ENCODE data around the gene ADAMTSL1. TPM values are rescaled to one million over a fixed set of nuclear protein-coding genes. Genes with fewer than 3 reads are reported as not detected.
A peak's percentile ranks its signal among the peaks of the same experiment; 100 is the strongest.

The ADAMTSL1 gene
- total RNA-seq, 8 experiments from 2014 or later = 5.3 to 87.8 (median 11.5) TPM

DNA sequence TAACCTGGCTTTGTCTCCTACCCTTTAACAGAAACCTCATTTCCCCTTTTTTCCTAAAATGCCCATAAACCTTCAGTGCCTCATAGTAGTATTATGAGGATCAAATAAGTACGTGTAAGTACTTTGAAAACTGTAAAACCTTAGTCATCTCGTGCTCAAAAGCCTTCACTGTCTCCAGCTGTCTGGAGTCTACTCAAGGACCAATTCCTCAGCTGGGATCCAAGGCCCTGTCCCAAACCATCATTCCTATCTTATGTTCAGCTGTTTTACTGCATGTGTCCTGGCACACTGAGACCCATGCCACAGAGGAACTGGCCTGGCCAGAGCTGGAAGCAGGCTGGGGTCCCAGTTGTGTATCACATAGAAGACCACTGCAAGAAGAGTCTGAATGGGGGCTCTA is 15.9 kb downstream of the ADAMTSL1 start:
- in situ Hi-C loops (cut with MboI; ENCODE audit: low pct_unique_long_range_greater_than_20kb in 2 of 9, low sequenced_read_pairs in 9 of 9, unreplicated experiment in 9 of 9) = loop anchor here in 1 of 9 experiments (25.0 kb wide), 1 partner anchor 522 kb away; no protein-coding TSS in a partner anchor
- 0 to 100% (median 86%) methylated on average over 1 to 2 of the region's 2 CpGs; no CpG with 5 or more reads in 4 of the 10 experiments for WGBS, 10 experiments
- Histone ChIP-seq H3K27ac (peak overlapping the region in 1 of 2 donors; percentile 43), H3K4me3 (no peak overlapping the region), H3K4me1 (replicated peaks in 1 of 2) (peaks cover 32 to 53% of the 10 kb centered on the region in 2 donors)
- no peak for ATAC-seq (replicated peaks in 6 of 8)

DNA sequence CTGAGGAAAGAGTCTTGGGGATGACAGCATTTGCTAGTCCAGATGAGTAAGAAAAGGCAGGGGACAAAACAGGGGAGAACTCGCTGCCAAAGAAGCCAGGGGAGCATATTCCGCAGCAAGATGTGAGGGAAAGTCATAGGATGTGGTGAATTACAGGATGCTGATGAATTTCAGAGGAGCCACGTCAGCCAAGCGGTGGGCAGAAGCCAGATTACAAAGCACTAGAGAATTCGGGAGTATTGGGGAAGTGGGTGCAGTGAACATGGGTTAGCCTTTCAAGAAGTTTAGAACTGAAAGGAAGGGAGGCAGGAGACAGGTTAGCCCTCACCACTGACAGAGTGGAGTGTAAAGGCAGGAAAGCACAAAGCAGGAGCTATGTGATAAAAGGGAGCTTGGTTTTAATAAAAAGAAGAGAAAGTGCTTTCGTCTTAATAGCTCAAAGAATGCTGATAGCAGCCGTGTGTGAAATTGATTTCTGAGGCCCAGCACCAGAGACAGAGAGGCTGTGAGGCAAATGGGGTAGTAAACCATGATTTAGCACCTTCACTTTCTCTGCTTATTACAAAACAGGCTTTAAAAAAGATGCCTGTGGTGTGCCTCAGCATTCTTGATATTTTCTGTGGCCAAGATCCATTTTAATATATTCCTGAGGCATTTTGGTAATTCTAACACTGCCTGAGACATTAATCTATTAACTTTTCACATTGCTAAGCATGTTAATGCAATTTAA is 16.9 kb downstream of the ADAMTSL1 start:
- 0 to 93% (median 48%) methylated on average over 1 to 7 of the region's 7 CpGs; no CpG with 5 or more reads in 1 of the 10 experiments for WGBS, 10 experiments
- peak in 7 of 8 experiments; percentile 36 to 85 (median 71) for ATAC-seq (replicated peaks in 6 of 8)
- in situ Hi-C loops (cut with MboI; ENCODE audit: low pct_unique_long_range_greater_than_20kb in 2 of 9, low sequenced_read_pairs in 9 of 9, unreplicated experiment in 9 of 9) = loop anchor here in 1 of 9 experiments (25.0 kb wide), 1 partner anchor 521 kb away; no protein-coding TSS in a partner anchor
- Histone ChIP-seq H3K4me3 (no peak overlapping the region), H3K27ac (peak overlapping the region; percentile 12 to 43), H3K4me1 (replicated peaks in 1 of 2) (peaks cover 32 to 53% of the 10 kb centered on the region in 2 donors)

DNA sequence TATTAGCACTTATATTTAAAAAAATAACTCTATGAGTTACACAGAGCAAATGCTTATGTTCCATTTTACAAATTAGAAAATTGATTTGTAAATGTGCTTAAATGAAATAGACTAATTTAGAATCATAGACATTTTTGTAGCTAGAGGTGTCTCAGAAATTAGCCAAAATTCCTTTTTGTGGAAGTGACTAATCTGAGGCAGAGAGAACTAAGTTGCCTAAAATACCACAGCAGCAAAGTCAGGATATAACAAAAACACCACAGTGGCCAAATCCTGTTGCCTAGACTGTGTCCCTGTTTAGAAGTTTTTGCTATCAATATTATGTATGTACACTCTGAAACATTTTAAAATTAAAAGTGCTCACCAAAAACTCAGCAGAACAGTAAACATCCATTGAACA is 18.7 kb downstream of the ADAMTSL1 start:
- peaks cover 32 to 53% of the 10 kb centered on the region in 2 donors for H3K4me1 ChIP-seq (replicated peaks in 1 of 2)
- H3K4me3 ChIP-seq = no peak overlapping the region
- in situ Hi-C loops (cut with MboI; ENCODE audit: low pct_unique_long_range_greater_than_20kb in 2 of 9, low sequenced_read_pairs in 9 of 9, unreplicated experiment in 9 of 9) = loop anchor here in 1 of 9 experiments (25.0 kb wide), 1 partner anchor 520 kb away; no protein-coding TSS in a partner anchor
- no peak for ATAC-seq (replicated peaks in 6 of 8)
- H3K27ac ChIP-seq = no peak overlapping the region

DNA sequence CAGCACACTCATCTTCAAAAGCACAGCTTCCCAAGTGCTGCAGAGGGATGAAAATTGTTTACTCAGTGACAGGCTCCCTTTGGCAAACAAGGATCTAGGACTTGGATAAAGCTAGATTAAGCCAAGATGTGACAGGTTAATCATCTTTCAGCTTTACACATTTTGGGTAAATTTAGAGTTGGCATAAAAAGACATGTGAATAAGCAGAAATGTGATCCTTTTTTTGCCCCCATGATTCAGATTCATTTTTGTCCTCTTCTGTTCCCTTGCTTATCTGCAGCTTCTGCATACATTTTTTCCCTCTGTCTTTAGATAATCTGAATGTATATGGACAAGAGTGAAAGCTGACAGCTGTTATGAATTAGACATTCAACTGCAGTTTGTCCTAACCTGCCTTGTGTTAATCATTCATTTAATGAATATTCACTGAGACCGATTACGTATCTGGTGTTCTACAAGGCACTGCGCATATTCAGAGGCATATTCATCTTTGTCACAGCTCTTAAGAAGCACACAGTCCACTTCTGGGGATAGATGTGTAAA is 19.6 kb downstream of the ADAMTSL1 start:
- Histone ChIP-seq H3K4me1 (replicated peaks in 1 of 2) (peaks cover 32 to 49% of the 10 kb centered on the region in 2 donors), H3K4me3 (no peak overlapping the region), H3K27ac (no peak overlapping the region)
- peak; percentile 53 to 98 (median 80) for ATAC-seq (replicated peaks in 6 of 8)
- in situ Hi-C loops (cut with MboI; ENCODE audit: low pct_unique_long_range_greater_than_20kb in 2 of 9, low sequenced_read_pairs in 9 of 9, unreplicated experiment in 9 of 9) = loop anchor here in 1 of 9 experiments (25.0 kb wide), 1 partner anchor 519 kb away; no protein-coding TSS in a partner anchor
- 0 to 100% (median 20%) methylated on average over 1 to 3 of the region's 3 CpGs; no CpG with 5 or more reads in 3 of the 10 experiments for WGBS, 10 experiments

DNA sequence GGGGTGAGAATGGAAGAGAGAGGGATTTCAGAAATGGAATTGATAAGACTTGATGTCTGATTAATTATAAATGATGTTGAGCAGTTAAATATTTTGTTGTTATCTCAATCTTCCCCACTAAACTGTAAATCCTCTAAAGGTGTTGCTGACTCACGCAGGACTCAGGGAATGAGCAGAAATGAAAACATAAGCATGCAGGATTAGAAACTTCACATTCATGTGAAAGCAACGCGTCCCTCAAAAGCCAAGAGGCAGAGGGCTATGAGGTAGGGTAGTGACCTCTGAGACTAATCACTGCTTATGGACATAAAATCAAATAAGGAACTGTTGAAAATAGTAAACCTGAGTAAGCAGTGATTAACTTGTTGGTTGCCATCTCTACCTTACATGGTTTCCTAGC is 21.1 kb downstream of the ADAMTSL1 start:
- no peak for ATAC-seq (replicated peaks in 6 of 8)
- Histone ChIP-seq H3K27ac (no peak overlapping the region), H3K4me1 (replicated peaks in 1 of 2) (peaks cover 31 to 51% of the 10 kb centered on the region in 2 donors), H3K4me3 (no peak overlapping the region)
- WGBS, 10 experiments = 88 to 100% (median 100%) methylated on average over 3 of the region's 3 CpGs; no CpG with 5 or more reads in 4 of the 10 experiments
- in situ Hi-C loops (cut with MboI; ENCODE audit: low pct_unique_long_range_greater_than_20kb in 2 of 9, low sequenced_read_pairs in 9 of 9, unreplicated experiment in 9 of 9) = loop anchor here in 1 of 9 experiments (25.0 kb wide), 1 partner anchor 517 kb away; no protein-coding TSS in a partner anchor

DNA sequence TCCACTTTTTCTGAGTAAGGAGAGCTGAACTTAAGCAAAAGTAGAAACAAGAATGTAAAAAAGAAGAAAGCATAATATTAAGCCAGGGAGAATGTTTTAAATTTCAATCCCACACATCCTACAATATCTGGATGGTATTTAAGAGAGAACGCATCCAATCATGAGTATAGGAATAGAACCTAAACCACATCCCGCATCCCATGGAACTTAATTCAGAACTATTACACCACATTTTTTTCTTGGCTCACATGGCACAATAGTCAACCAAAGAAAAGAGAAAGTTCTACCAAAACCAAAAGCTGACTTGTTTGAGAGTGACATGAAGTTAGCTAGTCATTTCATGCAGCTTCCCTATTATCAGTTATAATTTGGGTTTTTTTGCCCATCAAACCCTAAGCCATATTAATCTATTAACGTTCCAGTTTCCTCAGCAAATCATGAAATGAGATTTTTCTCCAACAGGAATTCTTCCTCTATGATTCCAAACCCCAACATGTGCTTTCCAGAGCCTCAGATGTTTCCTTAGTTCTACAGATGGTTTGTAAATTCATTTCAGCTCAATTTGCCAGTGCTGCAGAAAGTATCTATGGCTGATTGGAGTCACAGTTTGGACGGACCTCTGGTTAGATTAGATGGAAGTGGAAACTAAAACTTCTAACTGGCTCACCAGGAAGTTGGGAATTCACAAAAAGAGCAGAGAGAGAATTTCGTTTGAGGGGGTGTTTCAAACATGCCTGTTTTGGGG is 22.5 kb downstream of the ADAMTSL1 start:
- Histone ChIP-seq H3K27ac (no peak overlapping the region), H3K4me1 (replicated peaks in 1 of 2) (peaks cover 17 to 47% of the 10 kb centered on the region in 2 donors), H3K4me3 (no peak overlapping the region)
- ATAC-seq (replicated peaks in 6 of 8) = no peak
- 56 to 100% (median 84%) methylated on average over 1 to 5 of the region's 5 CpGs for WGBS, 10 experiments
- in situ Hi-C loops (cut with MboI; ENCODE audit: low pct_unique_long_range_greater_than_20kb in 2 of 9, low sequenced_read_pairs in 9 of 9, unreplicated experiment in 9 of 9) = loop anchor here in 1 of 9 experiments (25.0 kb wide), 1 partner anchor 516 kb away; no protein-coding TSS in a partner anchor

DNA sequence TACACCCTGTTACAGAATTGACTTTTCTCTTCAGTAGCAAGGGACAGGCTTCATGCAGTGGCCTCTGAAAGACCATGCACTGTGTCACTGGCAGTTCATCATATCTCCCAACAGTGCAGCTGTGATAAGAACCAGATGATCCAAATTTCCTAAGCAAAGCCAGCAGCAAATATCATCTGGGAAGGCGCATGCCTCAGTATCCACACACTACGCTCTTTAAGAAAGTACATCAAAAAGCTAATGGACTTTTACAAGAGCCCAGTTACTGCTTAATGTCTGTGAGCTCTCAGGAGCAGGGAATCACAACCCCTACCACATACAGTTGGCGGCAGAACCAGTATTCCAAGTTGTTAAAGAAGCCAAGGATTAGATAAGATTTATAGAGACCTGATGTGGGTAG is 25.1 kb downstream of the ADAMTSL1 start:
- ATAC-seq (replicated peaks in 6 of 8) = peak in 1 of 8 experiments; percentile 20
- in situ Hi-C loops (cut with MboI; ENCODE audit: low pct_unique_long_range_greater_than_20kb in 2 of 9, low sequenced_read_pairs in 9 of 9, unreplicated experiment in 9 of 9) = loop anchor here in 1 of 9 experiments (25.0 kb wide), 1 partner anchor 513 kb away; no protein-coding TSS in a partner anchor
- Histone ChIP-seq H3K4me3 (no peak overlapping the region), H3K27ac (peak overlapping the region in 1 of 2 donors; percentile 28), H3K4me1 (replicated peaks in 1 of 2) (peaks cover 7 to 28% of the 10 kb centered on the region in 2 donors)
- WGBS, 10 experiments = 62 to 100% (median 100%) methylated on average over 1 to 3 of the region's 3 CpGs; no CpG with 5 or more reads in 4 of the 10 experiments

DNA sequence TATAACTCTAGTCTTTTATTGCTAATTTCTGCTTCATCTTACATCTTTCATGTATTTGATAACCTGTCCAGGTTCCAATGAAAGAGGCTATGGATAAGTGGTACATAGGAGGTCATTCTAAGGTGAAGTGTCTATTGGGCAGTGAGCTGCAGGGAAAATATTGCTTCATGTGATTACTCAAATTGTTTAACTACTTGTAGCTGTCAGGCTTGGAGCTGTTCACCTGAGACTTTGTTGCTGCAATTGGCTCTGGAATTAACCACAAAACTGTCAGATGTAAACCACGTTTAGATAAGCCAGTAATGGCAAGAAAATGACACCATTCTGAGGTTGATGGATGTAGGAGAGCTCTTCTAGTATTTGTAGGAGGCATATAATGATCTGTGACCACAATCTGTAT is 26.0 kb downstream of the ADAMTSL1 start:
- Histone ChIP-seq H3K27ac (no peak overlapping the region), H3K4me3 (no peak overlapping the region), H3K4me1 (replicated peaks in 1 of 2) (peaks cover 6 to 22% of the 10 kb centered on the region in 2 donors)
- in situ Hi-C loops (cut with MboI; ENCODE audit: low pct_unique_long_range_greater_than_20kb in 2 of 9, low sequenced_read_pairs in 9 of 9, unreplicated experiment in 9 of 9) = loop anchor here in 1 of 9 experiments (25.0 kb wide), 1 partner anchor 512 kb away; no protein-coding TSS in a partner anchor
- 43 to 70% (median 57%) methylated on average over 1 of the region's 1 CpG; no CpG with 5 or more reads in 5 of the 10 experiments for WGBS, 10 experiments
- peak in 2 of 8 experiments; percentile 30 to 62 for ATAC-seq (replicated peaks in 6 of 8)

DNA sequence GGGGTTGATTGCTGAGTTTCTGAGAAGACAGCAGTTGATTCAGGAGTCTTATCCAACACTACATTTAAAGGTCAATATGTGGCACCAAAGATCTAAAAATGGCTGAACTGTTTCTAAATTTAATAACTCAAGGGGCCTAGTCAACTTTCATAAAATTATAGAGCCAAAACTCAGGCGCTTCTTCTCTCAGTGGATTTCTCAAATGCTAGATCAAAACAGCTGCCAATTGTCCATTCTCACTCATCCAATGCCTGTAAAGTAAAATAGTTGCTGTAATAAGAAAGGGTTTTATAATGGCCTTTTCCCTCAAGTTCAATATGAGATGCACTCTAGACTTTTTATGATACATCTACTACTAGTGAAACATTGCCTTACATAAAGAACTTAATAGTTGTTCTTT is 26.5 kb downstream of the ADAMTSL1 start:
- ATAC-seq (replicated peaks in 6 of 8) = no peak
- 83 to 100% (median 100%) methylated on average over 1 of the region's 1 CpG; no CpG with 5 or more reads in 5 of the 10 experiments for WGBS, 10 experiments
- Histone ChIP-seq H3K4me3 (no peak overlapping the region), H3K4me1 (replicated peaks in 1 of 2) (peaks cover 6 to 22% of the 10 kb centered on the region in 2 donors), H3K27ac (no peak overlapping the region)
- in situ Hi-C loops (cut with MboI; ENCODE audit: low pct_unique_long_range_greater_than_20kb in 2 of 9, low sequenced_read_pairs in 9 of 9, unreplicated experiment in 9 of 9) = no loop called here

DNA sequence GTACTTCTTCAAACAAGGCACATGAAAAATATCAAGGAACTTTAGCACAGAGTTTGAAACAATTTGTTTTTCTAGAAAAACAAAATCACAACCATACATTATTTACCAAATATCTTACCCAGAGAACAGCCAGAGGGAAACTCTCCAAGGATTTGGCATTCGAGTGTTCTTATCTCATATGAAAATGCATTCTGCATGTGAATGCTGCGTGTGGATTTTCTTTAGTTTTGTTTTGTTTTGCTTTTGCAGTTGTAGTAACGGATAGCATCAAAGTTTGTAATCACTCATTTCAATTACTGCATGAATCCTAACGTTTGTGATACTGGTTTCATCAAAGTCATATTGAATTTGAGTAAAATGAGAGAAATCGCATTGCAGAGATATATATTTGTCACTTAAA is 28.0 kb downstream of the ADAMTSL1 start:
- H3K4me1 ChIP-seq (replicated peaks in 1 of 2) = peaks cover 6 to 22% of the 10 kb centered on the region in 2 donors
- H3K4me3 ChIP-seq = no peak overlapping the region
- no peak overlapping the region for H3K27ac ChIP-seq
- 7 to 100% (median 42%) methylated on average over 1 to 5 of the region's 5 CpGs for WGBS, 10 experiments
- no peak for ATAC-seq (replicated peaks in 6 of 8)
- in situ Hi-C loops (cut with MboI; ENCODE audit: low pct_unique_long_range_greater_than_20kb in 2 of 9, low sequenced_read_pairs in 9 of 9, unreplicated experiment in 9 of 9) = no loop called here

DNA sequence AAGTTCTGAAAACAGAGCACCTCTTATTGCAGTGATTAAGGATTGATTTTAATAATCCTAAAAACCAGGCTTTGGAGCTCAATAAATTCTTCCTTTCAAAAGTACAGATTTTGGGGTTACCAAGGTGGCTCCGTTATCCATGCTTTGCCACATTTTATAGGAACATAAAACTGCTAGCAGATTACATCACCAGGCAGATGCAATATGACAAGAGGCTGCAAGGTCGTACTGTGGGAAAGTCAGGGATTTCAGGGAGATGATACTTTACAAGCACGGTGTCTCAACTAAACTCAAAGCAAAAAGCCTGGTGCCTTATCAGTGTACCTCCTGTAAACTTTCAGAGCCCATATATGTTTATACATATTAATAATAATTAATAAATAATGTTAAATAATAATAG is 28.6 kb downstream of the ADAMTSL1 start:
- no peak overlapping the region for H3K4me3 ChIP-seq
- H3K4me1 ChIP-seq (replicated peaks in 1 of 2) = peaks cover 6 to 22% of the 10 kb centered on the region in 2 donors
- ATAC-seq (replicated peaks in 6 of 8) = peak in 2 of 8 experiments; percentile 33 to 67
- WGBS, 10 experiments = 33 to 83% (median 57%) methylated on average over 1 to 3 of the region's 3 CpGs
- H3K27ac ChIP-seq = no peak overlapping the region
- in situ Hi-C loops (cut with MboI; ENCODE audit: low pct_unique_long_range_greater_than_20kb in 2 of 9, low sequenced_read_pairs in 9 of 9, unreplicated experiment in 9 of 9) = no loop called here

DNA sequence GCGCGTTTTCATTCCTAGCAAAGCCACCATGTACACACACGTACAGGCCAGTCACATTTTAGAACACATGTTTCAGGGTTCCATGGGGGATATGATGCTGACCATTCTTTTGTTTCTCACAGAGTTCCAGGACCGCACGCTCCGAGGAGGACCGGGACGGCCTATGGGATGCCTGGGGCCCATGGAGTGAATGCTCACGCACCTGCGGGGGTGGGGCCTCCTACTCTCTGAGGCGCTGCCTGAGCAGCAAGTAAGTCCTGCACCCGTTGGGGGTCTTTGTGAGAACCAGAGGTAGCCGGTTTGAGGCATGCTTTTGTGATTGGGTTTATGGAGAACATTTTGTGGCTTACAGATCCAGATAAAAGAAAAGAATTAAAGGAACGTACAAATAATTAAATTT is 30.8 kb downstream of the ADAMTSL1 start:
- Histone ChIP-seq H3K4me1 (replicated peaks in 1 of 2) (peaks cover 6 to 18% of the 10 kb centered on the region in 2 donors), H3K4me3 (no peak overlapping the region), H3K27ac (no peak overlapping the region)
- 80 to 100% (median 89%) methylated on average over 1 to 13 of the region's 14 CpGs for WGBS, 10 experiments
- no peak for ATAC-seq (replicated peaks in 6 of 8)
- in situ Hi-C loops (cut with MboI; ENCODE audit: low pct_unique_long_range_greater_than_20kb in 2 of 9, low sequenced_read_pairs in 9 of 9, unreplicated experiment in 9 of 9) = no loop called here
